GM12875 (cell line): Measurements from ENCODE around the gene NDUFA6.

Experiments
- H3K4me3 ChIP-seq: one replicate; pipeline ENCODE4 v1.5.1; 2011; ENCODE audit warnings: low read depth, low read length, control low read depth
- CTCF ChIP-seq: IDR thresholded peaks from 2 replicates; pipeline ENCODE4 v1.5.1; 2011; ENCODE audit warnings: low read depth, mild to moderate bottlenecking, control low read depth, inconsistent platforms, low read length, moderate library complexity, borderline replicate concordance; ENCODE audit not compliant: insufficient read depth

Gene NDUFA6

GRCh38 chr22:42064629-42065028 is 25.9 kb downstream of the NDUFA6 start:
- H3K4me3 ChIP-seq: no peak overlapping the region
- no peak for TF ChIP-seq CTCF

GRCh38 chr22:42062506-42063170 is 27.9 kb downstream of the NDUFA6 start:
- no peak overlapping the region for H3K4me3 ChIP-seq
- TF ChIP-seq CTCF: no peak

- no peak for TF ChIP-seq CTCF
- no peak overlapping the region for H3K4me3 ChIP-seq
These were observed 29.5 kb downstream of the NDUFA6 start for GRCh38 chr22:42061041-42061440.

GRCh38 chr22:42060489-42060888 is 30.1 kb downstream of the NDUFA6 start:
- TF ChIP-seq CTCF: no peak
- H3K4me3 ChIP-seq: no peak overlapping the region

GRCh38 chr22:42056757-42057511 is 33.6 kb downstream of the NDUFA6 start:
- H3K4me3 ChIP-seq: no peak overlapping the region
- TF ChIP-seq CTCF: no peak

- no peak overlapping the region for H3K4me3 ChIP-seq
- no peak for TF ChIP-seq CTCF
These were observed 37.8 kb downstream of the NDUFA6 start for GRCh38 chr22:42052765-42053164.
